ENCODE measurements around the gene WBP1L.

Gene WBP1L

GRCh38 chr10:102726274-102726673 lies 17.5 kb upstream of the WBP1L start:
- TF ChIP-seq MYC (IDR thresholded peaks at IDR 0.05; ENCODE audit: low read depth, low read length) (no peak), MAX (IDR thresholded peaks at IDR 0.05; ENCODE audit: low read depth, low read length) (no peak), POLR2A (IDR thresholded peaks at IDR 0.05; ENCODE audit: extremely low read depth, insufficient read length) (no peak)
- TF ChIP-seq, protein P1, sequence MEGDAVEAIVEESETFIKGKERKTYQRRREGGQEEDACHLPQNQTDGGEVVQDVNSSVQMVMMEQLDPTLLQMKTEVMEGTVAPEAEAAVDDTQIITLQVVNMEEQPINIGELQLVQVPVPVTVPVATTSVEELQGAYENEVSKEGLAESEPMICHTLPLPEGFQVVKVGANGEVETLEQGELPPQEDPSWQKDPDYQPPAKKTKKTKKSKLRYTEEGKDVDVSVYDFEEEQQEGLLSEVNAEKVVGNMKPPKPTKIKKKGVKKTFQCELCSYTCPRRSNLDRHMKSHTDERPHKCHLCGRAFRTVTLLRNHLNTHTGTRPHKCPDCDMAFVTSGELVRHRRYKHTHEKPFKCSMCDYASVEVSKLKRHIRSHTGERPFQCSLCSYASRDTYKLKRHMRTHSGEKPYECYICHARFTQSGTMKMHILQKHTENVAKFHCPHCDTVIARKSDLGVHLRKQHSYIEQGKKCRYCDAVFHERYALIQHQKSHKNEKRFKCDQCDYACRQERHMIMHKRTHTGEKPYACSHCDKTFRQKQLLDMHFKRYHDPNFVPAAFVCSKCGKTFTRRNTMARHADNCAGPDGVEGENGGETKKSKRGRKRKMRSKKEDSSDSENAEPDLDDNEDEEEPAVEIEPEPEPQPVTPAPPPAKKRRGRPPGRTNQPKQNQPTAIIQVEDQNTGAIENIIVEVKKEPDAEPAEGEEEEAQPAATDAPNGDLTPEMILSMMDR (IDR thresholded peaks at IDR 0.05; ENCODE audit: low read depth, low read length) = no peak
- H3K4me3 ChIP-seq (ENCODE audit: low read depth, low read length) = no peak overlapping the region
- DNase-seq (ENCODE audit: low read depth) = no peak

- no peak for TF ChIP-seq MYC (IDR thresholded peaks at IDR 0.05; ENCODE audit: low read depth, low read length)
- TF ChIP-seq MAX (IDR thresholded peaks at IDR 0.05; ENCODE audit: low read depth, low read length) = no peak
- TF ChIP-seq, protein P1 (IDR thresholded peaks at IDR 0.05; ENCODE audit: low read depth, low read length) = no peak
- no peak for DNase-seq (ENCODE audit: low read depth)
- no peak overlapping the region for H3K4me3 ChIP-seq (ENCODE audit: low read depth, low read length)
These were observed 16.5 kb upstream of the WBP1L start for GRCh38 chr10:102727037-102727818.

DNA sequence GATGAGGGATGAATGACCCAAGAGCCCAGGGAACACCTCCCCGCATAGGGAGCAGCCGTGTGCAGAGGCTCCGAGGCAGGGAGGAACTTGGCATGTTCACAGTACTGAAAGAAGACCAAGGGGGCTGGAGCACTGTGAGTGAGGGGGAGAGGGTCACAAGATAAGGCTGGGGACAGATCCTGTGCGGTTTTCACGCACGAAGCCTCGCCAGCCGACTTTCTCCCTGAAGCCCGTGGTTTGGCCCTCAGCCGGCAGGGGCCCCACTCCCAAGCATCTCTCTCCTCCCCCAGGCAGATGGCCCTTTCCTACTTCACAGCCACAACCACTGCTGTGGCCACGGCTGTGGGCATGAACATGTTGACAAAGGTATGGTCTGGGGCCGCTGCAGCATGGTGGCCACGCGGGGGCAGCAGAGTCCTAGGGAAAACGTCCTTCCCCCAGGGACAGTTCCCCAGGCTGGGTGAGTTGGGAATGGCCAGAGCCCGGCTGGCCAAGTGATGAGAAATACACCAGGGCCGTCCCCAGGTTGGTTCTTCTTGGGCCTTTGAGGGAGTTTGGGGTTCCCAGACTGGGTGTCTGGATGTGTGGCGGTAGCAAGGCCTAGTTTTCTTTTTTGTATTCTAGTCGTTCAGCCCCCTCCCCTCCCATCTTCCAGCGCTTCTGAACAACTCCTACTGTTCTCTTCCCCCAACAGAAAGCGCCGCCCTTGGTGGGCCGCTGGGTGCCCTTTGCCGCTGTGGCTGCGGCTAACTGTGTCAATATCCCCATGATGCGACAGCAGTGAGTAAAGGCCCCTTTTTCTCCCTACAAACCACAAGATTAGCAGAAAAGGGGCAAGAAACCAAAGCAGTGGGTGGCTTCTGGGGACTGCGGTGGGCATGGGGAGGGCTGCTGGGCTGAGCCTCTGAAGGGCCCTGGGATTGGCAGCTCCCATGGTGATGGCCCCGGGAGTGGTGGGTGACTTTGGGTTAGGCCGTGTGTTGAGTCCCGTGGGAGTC lies 14.4 kb upstream of the WBP1L start:
- peak; percentile 71 for DNase-seq (ENCODE audit: low read depth)
- H3K4me3 ChIP-seq (ENCODE audit: low read depth, low read length) = no peak overlapping the region
- TF ChIP-seq MYC (IDR thresholded peaks at IDR 0.05; ENCODE audit: low read depth, low read length) (no peak), MAX (IDR thresholded peaks at IDR 0.05; ENCODE audit: low read depth, low read length) (peak; percentile 68), POLR2A (IDR thresholded peaks at IDR 0.05; ENCODE audit: extremely low read depth, insufficient read length) (no peak)
- TF ChIP-seq, protein P1 (IDR thresholded peaks at IDR 0.05; ENCODE audit: low read depth, low read length) = peak; percentile 73

DNA sequence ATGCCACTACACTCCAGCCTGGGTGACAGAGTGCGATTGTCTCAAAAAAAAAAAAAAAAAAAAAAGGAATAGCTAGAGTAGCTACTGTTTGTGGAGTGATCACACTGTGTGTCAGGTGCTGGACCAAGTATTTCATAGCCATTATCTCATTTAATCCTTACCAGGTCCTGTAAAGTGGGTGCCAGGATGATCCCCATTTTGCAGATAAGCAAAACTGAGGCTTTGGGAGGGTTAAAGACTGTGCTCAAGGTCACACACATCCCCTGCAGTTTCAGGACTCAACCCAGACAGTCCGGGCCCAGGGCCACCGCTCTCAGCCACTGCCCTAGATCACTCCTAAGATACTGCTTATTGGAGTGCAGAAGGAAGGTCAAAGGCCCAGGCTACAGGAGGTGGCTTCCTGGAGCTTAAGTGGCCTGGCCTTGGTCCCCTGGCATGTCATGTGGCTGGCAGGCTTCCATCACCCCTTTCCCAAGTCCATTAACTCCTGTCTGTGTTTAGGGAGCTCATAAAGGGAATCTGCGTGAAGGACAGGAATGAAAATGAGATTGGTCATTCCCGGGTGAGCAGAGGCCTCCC lies 12.4 kb upstream of the WBP1L start:
- no peak for TF ChIP-seq MAX (IDR thresholded peaks at IDR 0.05; ENCODE audit: low read depth, low read length)
- TF ChIP-seq POLR2A (IDR thresholded peaks at IDR 0.05; ENCODE audit: extremely low read depth, insufficient read length) = no peak
- no peak for TF ChIP-seq MYC (IDR thresholded peaks at IDR 0.05; ENCODE audit: low read depth, low read length)
- TF ChIP-seq, protein P1 (IDR thresholded peaks at IDR 0.05; ENCODE audit: low read depth, low read length) = no peak
- DNase-seq (ENCODE audit: low read depth) = no peak
- H3K4me3 ChIP-seq (ENCODE audit: low read depth, low read length) = no peak overlapping the region

DNA sequence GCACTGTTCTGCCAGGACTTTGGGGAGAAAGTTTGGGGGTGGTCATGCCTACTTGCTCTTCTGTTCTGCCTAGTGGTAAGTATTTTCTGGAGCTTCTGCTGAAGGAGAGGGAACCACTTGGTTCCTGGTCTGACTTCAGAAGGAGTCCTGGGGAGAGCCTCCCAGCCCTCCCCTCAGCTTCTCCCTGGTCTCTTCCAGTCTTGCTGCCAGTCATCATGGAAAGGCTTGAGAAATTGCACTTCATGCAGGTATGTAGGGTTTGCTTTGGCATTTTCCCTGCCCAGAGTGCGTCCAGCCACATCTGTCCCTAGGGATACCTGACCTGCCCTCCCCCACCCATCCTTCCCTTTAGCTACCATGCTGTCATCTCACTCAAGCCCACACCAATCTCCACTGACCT lies 11.1 kb upstream of the WBP1L start:
- no peak overlapping the region for H3K4me3 ChIP-seq (ENCODE audit: low read depth, low read length)
- TF ChIP-seq, protein P1 (IDR thresholded peaks at IDR 0.05; ENCODE audit: low read depth, low read length) = no peak
- TF ChIP-seq POLR2A (IDR thresholded peaks at IDR 0.05; ENCODE audit: extremely low read depth, insufficient read length) (no peak), MAX (IDR thresholded peaks at IDR 0.05; ENCODE audit: low read depth, low read length) (no peak), MYC (IDR thresholded peaks at IDR 0.05; ENCODE audit: low read depth, low read length) (no peak)
- DNase-seq (ENCODE audit: low read depth) = no peak
